ENCODE measurements around the gene TRIM59. TPM values are rescaled to one million over a fixed set of nuclear protein-coding genes. Genes with fewer than 3 reads are reported as not detected.
A peak's percentile ranks its signal among the peaks of the same experiment; 100 is the strongest.
"Not testable (repeated sequence)": the region's sequence is repeated elsewhere in the genome, so short reads cannot be mapped to it uniquely, and the experiment has no call there.

TRIM59 gene
- total RNA-seq, 1 donor = 22.1 TPM

DNA sequence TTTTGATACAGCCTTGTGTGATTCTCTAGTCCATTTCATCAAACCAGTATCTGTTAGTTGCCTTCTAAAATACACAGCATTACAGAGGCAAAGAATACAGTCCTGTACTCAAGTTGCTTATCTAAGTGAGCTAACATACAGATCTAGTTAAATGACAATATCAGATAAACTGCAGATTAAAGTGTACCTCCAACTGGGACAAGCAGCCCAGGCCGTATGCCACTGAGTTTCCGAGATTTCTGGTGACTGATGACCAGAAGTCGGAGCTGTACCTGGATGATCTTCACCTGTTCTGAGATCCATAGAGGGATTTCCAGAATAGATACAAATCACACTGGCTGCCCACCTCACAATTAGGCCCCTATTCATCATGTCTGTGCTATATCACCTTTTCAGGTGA lies 6.3 kb upstream of the TRIM59 start:
- TF ChIP-seq, protein P1, sequence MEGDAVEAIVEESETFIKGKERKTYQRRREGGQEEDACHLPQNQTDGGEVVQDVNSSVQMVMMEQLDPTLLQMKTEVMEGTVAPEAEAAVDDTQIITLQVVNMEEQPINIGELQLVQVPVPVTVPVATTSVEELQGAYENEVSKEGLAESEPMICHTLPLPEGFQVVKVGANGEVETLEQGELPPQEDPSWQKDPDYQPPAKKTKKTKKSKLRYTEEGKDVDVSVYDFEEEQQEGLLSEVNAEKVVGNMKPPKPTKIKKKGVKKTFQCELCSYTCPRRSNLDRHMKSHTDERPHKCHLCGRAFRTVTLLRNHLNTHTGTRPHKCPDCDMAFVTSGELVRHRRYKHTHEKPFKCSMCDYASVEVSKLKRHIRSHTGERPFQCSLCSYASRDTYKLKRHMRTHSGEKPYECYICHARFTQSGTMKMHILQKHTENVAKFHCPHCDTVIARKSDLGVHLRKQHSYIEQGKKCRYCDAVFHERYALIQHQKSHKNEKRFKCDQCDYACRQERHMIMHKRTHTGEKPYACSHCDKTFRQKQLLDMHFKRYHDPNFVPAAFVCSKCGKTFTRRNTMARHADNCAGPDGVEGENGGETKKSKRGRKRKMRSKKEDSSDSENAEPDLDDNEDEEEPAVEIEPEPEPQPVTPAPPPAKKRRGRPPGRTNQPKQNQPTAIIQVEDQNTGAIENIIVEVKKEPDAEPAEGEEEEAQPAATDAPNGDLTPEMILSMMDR (IDR thresholded peaks at IDR 0.05; ENCODE audit: extremely low read depth, low read depth, low read length) = no peak
- H3K9me3 ChIP-seq (ENCODE audit: low read depth, low read length) = no peaks in the 10 kb centered on the region
- H3K79me2 ChIP-seq (ENCODE audit: insufficient read depth, low read length) = no peaks in the 10 kb centered on the region
- H3K4me3 ChIP-seq (ENCODE audit: insufficient read depth, low read length) = no peak overlapping the region
- no peak overlapping the region for H2AFZ ChIP-seq (ENCODE audit: low read length)
- no peak overlapping the region for H3K4me2 ChIP-seq (ENCODE audit: insufficient read depth, low read length)
- no peaks in the 10 kb centered on the region for H3K36me3 ChIP-seq (ENCODE audit: insufficient read depth, low read length)
- H3K27ac ChIP-seq (ENCODE audit: low read depth, low read length) = no peak overlapping the region
- H4K20me1 ChIP-seq (ENCODE audit: insufficient read depth, low read length) = no peaks in the 10 kb centered on the region
- no peak for DNase-seq (ENCODE audit: insufficient read length, low spot score, missing footprints)
- no peaks in the 10 kb centered on the region for H3K27me3 ChIP-seq (ENCODE audit: insufficient read depth, low read length)
- H3K4me1 ChIP-seq (ENCODE audit: insufficient read depth, low read length) = peaks cover 7% of the 10 kb centered on the region

DNA sequence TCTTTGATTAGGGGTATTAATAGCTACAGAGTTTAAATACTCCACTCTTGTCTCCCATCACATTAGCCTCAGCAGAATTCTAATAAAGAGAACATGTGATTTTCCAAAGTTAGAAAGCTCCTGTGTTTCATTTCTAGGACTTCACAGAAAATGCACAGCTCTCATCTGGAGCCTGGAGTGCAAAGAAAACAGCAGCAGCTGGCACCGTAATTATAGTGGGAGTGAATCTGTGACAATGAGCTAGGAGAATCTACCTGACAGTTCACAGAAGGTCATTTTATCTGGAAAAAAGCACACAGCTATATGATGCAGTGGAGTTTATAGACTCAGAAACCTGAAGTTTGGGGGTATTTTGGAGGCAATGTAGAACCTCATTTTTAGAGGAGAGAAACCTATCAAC lies 5.4 kb upstream of the TRIM59 start:
- Histone ChIP-seq H3K4me3 (ENCODE audit: insufficient read depth, low read length) (no peak overlapping the region), H2AFZ (ENCODE audit: low read length) (no peak overlapping the region), H3K36me3 (ENCODE audit: insufficient read depth, low read length) (no peaks in the 10 kb centered on the region), H3K9me3 (ENCODE audit: low read depth, low read length) (no peaks in the 10 kb centered on the region), H3K4me2 (ENCODE audit: insufficient read depth, low read length) (no peak overlapping the region), H4K20me1 (ENCODE audit: insufficient read depth, low read length) (no peaks in the 10 kb centered on the region), H3K27ac (ENCODE audit: low read depth, low read length) (no peak overlapping the region), H3K27me3 (ENCODE audit: insufficient read depth, low read length) (no peaks in the 10 kb centered on the region), H3K79me2 (ENCODE audit: insufficient read depth, low read length) (no peaks in the 10 kb centered on the region), H3K4me1 (ENCODE audit: insufficient read depth, low read length) (peaks cover 15% of the 10 kb centered on the region)
- no peak for DNase-seq (ENCODE audit: insufficient read length, low spot score, missing footprints)
- TF ChIP-seq, protein P1 (IDR thresholded peaks at IDR 0.05; ENCODE audit: extremely low read depth, low read depth, low read length) = no peak

DNA sequence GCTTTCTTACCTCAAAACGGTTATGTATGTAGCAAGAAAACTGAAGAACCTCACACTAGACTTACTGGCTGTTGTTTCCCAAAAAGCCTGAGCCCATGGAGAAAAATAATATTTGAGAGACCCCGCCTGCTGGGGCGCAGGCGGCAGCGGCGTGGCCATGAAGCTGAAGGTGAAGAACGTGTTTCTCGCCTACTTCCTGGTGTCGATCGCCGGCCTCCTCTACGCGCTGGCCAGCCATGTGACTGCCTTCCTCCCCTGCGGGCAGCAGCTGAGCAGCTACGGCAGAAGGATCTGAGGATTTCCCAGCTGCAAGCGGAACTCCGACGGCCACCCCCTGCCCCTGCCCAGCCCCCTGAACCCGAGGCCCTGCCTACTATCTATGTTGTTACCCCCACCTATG lies 2.7 kb upstream of the TRIM59 start:
- H3K4me1 ChIP-seq (ENCODE audit: insufficient read depth, low read length) = peaks cover 26% of the 10 kb centered on the region
- H3K79me2 ChIP-seq (ENCODE audit: insufficient read depth, low read length) = peaks cover 23% of the 10 kb centered on the region
- not testable (repeated sequence) for H3K27ac ChIP-seq (ENCODE audit: low read depth, low read length); DNase-seq (ENCODE audit: insufficient read length, low spot score, missing footprints); H4K20me1 ChIP-seq (ENCODE audit: insufficient read depth, low read length); H3K36me3 ChIP-seq (ENCODE audit: insufficient read depth, low read length); H2AFZ ChIP-seq (ENCODE audit: low read length); H3K27me3 ChIP-seq (ENCODE audit: insufficient read depth, low read length); H3K9me3 ChIP-seq (ENCODE audit: low read depth, low read length); H3K4me3 ChIP-seq (ENCODE audit: insufficient read depth, low read length); H3K4me2 ChIP-seq (ENCODE audit: insufficient read depth, low read length)

DNA sequence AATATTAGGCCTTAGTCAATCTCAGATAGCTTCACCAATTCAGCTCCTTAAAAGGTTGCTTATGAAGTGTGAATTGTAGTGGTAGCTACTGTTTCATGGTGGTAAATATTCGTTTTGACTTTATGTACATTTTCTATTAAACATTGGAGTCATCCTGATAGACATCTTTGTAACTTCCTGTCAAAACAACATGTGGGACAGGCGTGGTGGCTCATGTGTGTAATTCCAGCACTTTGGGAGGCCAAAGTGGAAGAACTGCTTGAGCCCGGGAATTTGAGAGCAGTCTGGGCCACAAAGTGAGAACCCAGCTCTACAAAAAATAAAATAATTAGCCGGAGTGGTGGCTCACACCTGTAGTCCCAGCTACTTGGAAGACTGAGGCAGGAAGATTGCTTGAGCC lies 2.0 kb upstream of the TRIM59 start:
- no peak for DNase-seq (ENCODE audit: insufficient read length, low spot score, missing footprints)
- Histone ChIP-seq H3K36me3 (ENCODE audit: insufficient read depth, low read length) (peaks cover 4% of the 10 kb centered on the region), H3K4me3 (ENCODE audit: insufficient read depth, low read length) (no peak overlapping the region), H3K27ac (ENCODE audit: low read depth, low read length) (peak overlapping the region; percentile 89), H3K79me2 (ENCODE audit: insufficient read depth, low read length) (peaks cover 29% of the 10 kb centered on the region), H3K4me1 (ENCODE audit: insufficient read depth, low read length) (peaks cover 33% of the 10 kb centered on the region), H3K27me3 (ENCODE audit: insufficient read depth, low read length) (no peaks in the 10 kb centered on the region), H2AFZ (ENCODE audit: low read length) (peak overlapping the region; percentile 32), H3K9me3 (ENCODE audit: low read depth, low read length) (no peaks in the 10 kb centered on the region), H3K4me2 (ENCODE audit: insufficient read depth, low read length) (no peak overlapping the region), H4K20me1 (ENCODE audit: insufficient read depth, low read length) (no peaks in the 10 kb centered on the region)
- TF ChIP-seq, protein P1 (IDR thresholded peaks at IDR 0.05; ENCODE audit: extremely low read depth, low read depth, low read length) = no peak
